HG03039 (cell line): Measurements from ENCODE around the gene WNK2.
"Not testable (repeated sequence)": the region's sequence is repeated elsewhere in the genome, so short reads cannot be mapped to it uniquely, and the experiment has no call there.

Source experiments
- ATAC-seq: cut with Tn5 transposase; IDR thresholded peaks from one replicate; pipeline ENCODE4 v1.9.1; 2021; ENCODE audit warnings: mild to moderate bottlenecking, moderate library complexity; ENCODE audit not compliant: unreplicated experiment

The WNK2 gene

DNA sequence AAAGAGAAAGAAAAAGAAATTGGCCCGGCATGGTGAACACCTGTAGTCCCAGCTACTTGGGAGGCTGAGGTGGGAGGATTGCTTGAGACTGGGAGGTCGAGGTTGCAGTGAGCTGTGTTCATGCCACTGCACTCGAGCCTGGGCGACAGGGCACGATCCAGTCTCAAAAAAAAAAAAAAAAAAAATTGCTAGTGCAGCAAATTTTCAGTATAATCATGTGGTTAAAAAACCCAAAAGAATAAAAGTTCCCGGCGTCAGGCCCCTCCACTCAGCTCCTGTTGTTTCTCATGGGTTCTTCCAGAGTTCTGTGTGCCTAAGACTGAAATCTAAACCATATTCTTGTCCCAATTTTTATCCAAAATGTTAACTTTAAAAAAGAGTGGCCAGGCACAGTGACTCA is 49.1 kb downstream of the WNK2 start:
- no peak for ATAC-seq

DNA sequence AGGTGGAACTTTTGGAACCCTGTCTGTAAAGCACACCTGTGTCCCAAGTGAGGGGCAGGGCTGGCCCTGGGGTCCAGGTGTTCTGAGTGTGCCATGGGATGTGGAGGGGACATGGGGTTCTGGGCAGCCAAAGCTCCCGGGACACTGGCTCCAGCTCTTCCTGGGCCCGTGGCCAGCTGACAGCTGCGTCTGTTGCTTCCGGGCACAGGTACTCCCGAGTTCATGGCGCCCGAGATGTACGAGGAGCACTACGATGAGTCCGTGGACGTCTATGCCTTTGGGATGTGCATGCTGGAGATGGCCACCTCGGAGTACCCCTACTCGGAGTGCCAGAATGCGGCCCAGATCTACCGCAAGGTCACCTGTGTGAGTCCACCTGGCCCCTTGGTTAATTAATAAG is 50.7 kb downstream of the WNK2 start:
- ATAC-seq = no peak

DNA sequence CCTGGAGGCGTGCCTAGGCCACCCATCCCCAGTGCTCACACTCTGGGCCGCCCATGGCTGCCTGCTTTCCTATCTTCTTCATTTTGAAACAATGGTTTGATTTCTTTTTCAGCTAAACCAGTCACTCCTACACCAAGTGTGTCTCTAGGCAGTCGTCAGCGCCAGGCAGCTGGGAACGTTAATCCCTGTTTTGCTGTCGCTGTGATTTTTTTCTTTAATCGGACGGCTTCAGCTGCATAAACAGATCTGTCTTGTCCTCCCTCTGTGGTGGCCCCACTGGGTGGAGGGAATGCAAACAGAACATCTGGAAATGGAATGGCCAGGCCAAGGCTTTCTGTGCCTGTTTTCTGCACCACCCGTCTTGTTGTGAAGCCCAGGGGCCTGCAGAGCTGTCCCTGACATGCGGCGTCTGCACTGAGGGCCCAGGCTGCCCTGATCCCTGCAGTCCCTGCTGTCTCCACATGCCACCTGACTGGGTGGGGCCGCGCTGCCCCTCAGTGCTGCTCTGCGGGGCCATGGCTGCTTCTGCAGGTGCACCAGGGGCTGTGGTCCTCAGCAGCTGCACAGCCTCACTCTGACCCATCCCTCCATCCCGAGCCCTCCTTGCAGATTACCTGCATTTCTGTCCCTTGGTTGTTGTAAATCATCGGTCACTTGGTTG is 51.5 kb downstream of the WNK2 start:
- ATAC-seq = no peak

DNA sequence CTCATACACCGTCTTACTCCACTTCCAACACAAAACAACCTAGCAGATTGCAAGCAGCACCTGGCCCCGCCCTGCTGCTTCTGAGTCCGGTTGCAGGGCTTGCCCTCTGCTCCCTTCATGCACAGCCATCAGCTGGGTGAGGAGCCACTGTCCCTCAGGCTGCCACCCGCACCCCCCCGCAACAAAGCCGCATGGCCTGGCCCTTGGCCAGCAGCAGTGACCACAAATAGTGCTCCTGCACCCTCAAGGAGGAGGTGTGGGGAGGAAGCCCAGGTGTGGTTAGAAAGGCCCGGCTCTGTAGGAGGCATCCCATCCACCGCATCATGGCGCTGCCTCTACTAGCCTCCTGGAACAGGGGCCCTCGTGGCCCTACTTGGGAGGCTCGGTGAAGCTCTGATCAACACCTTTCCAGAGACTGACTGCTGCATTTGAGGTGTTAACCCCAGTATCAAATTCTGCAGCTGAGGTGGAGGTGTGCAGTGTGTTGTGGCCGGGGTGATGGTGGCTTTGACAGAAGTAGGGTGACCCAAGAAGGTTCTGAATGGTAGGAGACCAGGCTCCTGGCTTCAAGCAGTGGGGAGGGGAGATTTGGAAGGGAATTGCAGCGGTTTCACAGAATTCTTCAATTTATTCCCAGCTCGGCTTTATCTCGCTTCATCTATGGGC is 52.7 kb downstream of the WNK2 start:
- ATAC-seq = no peak

DNA sequence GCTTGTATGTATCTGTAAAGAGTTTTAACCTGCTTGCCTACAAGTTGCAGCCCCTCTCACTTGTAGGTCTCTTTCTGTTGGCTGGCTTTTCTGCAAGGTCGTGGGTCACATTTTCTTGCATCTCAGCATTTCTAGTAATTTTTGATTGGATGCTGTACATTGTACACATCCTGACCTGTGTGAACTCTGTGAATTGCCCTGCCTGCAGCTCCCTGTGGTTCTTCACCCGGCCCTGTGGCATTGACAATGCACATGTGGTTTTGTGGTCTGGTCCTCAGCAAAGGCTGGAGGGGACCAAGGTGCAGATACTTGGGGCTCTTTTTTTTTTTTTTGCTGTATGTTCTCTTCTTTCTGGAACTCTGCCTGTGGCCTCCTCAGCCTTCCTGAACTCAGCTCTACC is 53.6 kb downstream of the WNK2 start:
- no peak for ATAC-seq

DNA sequence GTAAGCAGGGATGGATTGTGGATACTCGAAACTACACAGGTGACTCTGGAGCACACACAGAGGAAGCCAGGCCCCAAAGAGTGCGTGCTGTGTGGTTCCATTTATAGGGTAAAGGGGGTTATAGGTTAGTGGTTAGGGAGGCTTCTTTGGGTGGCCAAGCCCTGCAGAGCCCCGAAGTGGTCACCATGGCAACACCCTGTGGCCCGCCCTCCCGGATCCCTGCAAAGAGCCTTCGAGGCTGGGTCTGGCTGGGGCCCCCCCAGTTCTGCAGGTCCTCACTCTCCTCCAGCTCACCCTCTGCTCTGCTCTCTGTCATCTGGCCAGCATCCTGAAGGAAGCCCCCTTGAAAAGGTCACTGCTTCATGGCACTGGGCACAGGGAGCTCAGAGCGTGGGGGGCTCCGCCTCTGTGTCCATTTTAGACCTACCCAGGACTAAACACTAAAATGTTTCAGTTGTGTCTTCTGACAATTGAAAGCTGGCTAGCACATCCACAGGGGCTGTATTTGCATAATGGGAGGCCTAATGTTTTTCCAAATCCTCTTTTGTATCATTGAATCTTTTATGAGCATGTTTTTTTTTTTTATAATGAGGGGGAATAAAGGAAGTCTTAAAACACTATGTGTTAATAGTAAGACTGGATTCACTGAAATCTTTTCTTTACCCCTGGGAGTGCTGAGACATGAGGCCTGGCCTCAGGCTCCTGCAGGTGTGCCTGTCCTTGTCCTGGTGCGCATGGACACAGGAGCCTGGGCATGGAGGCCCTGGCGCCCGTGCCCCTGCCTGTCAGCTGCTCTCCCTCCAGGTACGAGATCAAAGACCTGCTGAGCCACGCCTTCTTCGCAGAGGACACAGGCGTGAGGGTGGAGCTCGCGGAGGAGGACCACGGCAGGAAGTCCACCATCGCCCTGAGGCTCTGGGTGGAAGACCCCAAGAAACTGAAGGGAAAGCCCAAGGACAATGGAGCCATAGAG is 55.3 kb downstream of the WNK2 start:
- no peak for ATAC-seq

DNA sequence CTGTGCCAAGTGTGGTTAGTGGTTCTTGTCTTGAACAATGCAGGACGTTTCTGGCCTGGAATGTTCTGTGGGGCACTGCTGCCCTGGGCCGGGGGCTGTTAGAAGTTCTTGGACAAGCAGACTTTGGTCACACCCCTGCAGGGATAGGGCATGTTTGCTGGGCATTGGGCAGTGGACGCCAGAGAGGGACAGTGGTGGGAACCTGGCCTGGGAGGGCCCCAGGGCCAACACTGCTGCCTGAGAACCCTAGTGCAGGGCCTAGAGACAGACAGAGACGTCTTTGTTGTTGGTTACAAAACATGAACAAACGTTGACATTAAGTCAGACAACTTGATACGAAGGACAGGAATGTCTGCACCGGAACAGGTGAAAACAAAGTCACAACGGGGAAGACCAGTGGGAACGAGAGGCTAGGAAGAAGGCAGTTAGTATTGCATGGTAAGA is 57.0 kb downstream of the WNK2 start:
- ATAC-seq = no peak

DNA sequence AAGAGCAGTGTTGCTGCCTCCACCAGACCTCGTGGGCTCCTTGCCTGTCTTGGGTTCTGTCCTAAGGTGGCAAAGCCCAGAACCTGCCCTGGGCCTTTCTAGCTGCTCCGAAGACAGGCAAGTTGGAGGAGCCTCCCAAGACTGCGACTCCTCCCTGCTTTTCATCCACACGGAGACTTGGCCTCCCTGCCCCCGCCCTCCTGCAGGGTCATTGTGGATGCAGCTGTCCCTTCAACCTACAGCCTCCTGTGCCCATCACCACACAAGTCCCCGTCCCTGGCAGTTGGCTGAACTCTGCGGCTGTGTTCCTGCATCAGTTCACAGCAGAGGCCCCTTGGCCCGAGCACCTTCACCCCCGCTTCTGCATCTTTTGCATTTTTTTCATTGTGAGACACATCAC is 59.2 kb downstream of the WNK2 start:
- no peak for ATAC-seq

DNA sequence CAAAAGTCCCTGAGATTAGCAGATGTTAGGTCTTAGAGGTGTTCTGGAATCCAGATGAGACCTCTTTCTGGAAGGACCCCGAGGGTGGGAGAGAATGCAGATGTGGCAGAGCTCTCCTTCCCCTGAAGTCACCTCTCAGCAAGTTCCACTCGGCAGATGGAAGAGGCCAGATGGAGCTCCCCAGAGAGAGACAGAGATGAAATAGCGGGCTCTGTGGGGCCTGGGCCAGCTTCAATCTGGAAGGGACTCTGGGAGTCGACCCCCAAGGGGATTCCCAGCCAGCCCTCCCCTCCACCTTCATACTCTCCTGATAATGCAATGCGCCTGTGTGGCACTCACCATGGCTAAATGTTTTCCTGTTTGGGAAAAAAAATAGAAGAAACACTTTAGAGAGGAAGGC is 60.2 kb downstream of the WNK2 start:
- ATAC-seq = no peak

DNA sequence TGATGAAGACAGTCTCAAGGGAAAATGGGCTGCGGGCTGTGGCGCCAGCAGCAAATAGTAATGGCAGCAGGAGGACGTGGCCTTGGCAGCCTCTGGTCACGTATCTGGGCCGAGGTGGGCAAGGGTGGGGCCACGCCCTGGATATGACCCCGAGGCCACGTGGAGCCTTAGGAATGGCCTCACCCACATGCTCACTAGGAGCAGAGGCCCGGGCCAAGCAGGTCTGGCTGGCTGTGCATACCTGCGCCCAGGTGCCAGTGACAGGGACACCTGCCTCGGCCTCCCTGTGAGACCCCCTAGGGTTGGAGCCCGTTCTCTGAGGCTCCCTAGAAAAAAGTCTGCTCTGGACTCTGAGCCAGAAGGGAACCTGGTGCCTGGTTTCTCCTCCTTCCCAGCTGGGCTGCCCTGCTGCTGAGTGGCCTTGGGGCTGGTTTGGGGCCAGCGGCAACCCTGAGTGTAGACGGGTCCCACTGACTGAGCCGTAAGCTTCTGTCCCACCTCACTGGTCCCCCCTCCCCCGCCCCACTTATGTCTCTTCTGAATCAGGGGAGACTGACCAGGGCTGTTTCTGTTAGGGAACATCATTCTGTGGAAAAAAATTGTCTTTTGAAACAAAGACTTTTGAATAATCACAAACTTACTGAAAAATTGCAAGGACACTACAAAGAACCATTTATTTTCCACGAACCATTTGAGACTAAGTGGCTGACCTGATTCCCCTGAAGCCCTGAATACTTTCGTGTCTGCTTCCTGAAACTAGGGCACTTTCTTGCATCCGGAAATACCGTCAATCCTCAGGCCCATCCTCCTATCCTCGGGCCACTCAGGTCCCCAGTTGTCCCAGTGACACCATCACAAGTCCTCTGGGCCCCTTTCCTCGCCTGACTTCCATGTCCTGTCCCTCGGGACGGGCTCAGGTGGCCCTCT is 60.8 kb downstream of the WNK2 start:
- ATAC-seq = no peak

DNA sequence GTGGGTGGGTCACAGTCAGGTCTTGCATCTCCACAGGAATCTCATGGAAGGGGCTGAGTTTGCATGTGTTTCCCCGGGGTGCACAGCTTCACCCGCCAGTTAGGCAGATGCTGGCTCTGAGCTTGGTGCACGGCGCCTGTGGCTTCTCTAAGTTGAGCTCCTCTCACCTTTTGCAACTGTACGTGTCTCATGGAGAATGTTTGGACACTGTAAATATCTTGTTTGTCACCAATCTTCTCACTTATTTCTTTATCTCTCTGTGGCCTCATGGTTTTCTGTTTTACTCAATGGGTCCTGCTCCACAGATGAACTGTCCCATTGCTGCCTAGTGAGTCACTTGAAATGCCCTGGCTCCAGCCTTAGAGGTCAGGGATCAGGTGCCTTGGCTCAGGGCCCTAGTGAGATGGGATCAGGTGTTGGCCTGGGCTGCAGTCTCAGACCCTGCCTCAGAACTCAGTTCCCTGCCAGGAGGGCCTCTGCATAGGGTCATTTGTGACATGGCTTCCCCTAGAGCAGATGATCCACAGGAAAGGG is 61.6 kb downstream of the WNK2 start:
- ATAC-seq = no peak

DNA sequence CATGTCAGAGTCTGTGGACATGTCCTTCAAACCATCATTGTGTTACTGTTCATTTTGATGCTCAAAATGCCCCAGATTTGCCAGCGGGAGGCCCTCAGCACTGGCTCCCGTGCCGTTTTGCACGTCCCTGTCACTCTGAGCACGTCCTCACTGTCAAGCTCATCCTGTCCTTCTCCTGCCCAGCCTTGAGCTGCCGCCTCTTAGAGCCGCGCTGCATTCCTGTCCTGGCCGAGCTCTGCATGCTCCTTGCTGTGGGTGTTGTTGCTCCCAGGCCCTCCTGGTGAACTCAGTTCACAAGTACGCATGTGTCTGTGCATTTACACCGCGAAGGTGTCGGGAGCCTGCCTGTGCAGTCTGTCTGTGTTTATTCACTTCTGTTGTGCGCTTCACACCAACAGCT is 62.2 kb downstream of the WNK2 start:
- ATAC-seq = no peak

DNA sequence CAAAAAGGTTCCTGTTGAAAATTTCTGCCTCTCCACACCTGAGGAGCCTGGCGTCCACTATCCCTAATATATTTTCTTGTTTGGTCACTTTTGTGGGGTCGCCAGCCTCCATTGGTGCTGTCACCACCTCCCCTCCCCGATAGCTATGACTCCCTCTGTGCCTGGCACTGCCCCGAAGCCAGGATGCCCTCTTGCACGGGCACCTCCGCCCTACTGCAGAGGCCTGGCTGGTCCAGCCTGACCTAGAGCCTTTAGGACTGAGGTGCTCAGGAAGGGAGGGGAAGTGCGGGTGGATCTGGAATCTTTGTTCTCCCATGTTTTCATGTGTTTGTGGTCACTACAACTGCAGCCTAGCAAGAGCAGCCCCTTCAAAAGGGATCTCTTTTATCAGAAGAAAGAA is 62.6 kb downstream of the WNK2 start:
- no peak for ATAC-seq

DNA sequence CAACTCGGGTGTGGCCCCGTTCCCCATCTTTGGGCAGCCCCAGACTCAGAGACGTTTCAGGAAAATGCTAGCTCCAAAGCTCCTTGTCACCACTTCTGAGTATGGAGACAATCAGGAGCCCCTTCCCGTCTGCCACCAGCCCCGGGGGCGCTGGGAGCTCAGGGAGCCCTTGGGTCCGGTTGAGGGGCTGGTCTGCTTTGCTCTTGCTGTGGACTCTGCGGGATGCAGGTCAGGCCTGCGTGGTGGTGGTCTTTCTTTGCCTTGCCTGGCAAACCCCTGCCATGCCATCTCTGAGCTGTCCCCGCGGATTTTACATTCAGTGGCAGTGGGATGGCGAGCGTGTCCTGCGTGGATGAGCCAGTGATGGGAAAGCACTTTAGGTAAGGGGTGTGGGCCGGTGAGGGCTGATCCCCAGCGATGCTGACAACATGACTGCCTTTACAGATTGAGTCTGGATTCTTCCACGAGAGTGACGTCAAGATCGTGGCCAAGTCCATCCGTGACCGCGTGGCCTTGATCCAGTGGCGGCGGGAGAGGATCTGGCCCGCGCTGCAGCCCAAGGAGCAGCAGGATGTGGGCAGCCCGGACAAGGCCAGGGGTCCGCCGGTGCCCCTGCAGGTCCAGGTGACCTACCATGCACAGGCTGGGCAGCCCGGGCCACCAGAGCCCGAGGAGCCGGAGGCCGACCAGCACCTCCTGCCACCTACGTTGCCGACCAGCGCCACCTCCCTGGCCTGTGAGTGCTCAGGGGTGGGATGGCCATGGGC is 63.3 kb downstream of the WNK2 start:
- ATAC-seq = no peak

DNA sequence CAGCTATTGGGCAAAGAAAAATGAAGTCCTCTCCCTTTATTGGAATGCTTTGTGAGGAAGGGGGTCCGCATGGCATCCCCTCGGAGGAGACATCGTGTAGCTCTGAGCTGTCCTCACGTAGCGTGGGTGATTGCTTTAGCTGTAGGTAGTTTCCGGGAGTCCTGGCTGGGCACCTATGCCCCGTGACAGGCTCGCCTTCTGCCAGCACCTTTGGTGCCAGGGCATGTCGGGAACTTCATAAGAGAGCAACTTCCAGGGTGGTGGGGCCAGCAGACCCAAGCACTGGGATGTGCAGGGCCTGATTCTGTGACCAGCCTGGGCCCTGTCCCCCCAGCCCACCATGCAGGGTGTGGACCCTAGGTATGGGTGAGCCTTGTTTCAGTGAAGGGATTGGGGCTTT is 64.0 kb downstream of the WNK2 start:
- ATAC-seq = no peak

DNA sequence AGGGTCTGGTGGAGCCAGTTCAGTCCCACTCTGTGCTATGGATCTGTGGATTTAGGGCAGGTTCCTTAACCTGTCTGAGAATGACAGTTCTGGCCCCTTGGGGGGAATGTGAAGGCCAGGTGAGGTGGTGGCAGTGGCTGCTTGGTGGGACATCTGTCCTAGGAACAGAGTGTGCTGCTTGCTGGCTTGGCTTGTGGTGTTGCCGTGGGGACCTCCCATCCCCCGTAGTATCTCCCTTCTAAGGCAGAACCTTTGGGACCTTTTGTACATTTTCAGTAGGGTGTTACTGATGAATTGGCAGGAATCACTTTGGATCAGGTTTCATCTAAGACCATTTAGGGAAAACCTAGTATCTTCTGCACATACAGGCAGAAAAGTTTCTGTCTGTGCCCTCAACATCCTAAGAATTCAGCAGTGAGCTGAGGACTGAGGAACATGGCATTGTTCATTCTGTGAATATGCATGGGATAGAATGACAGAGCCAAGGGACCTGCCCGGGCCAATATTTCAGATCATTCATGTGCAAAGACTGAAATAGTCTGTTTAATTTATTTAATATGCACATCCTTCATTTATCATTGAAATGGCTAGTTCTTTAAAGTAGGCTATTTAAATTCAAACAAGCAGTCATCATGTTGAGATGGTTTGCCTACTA is 64.6 kb downstream of the WNK2 start:
- ATAC-seq = no peak

DNA sequence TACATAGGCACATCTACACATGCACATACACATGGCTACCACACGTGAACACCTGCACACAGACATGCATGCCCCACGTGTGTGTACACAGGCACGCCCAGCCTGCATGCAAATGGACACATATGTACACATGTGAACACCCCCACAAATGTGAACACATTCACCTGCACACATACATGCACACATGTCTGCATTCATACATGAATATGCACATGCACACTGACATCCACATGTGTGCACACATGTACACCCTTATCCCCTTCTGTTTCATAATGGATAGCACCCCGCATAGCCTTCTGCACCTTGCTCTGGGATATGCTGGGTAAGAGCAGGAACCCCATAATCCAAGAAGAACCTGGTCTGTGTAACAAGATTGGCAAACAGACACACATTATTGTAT is 66.2 kb downstream of the WNK2 start:
- ATAC-seq = no peak

DNA sequence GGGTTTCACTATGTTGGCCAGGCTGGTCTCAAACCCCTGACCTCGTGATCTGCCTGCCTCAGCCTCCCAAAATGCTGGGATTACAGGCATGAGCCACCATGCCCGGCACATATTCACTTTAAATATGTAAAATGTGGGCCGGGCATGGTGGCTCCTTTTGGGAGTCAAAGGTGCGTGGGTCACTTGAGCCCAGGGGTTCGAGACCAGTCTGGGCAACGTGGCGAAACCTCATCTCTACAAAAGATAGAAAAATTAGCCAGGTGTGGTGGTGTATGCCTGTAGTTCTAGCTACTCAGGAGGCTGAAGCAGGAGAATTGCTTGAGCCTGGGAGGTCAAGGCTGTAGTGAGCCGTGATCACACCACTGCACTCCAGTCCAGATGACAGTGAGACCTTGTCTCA is 67.4 kb downstream of the WNK2 start:
- not testable (repeated sequence) for ATAC-seq

DNA sequence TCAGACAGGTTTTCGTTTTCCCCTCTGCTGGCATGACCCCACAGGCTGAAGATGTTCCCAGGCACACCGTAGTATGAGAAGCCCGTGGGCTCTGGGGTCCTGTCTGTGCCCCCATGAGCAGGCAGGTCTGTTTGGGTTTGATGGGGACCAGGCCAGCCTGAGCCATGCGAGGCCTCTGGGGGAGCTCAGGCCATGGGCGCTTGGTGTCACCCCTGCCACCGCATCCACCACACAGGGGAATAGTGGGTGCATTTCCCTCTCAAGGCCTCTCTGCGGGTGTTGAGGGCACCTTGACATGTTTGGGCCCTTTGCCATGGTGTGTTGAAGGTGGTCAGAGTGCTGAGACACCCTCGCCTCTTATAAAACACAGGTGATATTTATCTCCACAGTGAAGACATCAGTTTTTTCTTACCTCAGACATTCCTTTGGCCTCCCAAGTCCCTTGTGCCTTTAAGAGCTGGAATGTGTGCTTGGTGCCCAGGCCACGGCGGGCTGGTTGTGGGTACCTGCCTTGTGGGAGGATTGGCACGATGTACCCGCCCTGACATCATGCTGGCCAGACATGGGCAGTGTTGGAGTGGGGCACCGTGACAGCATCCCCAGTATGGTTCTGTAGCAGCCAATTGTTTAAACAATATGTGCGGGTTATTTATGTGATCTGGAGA is 68.3 kb downstream of the WNK2 start:
- no peak for ATAC-seq
